Panc1 (cell line): ENCODE data around the gene HINT1. TPM values are rescaled to one million over a fixed set of nuclear protein-coding genes. Genes with fewer than 3 reads are reported as not detected.

Experiments used
- ATAC-seq: fragments of 200-7000 bp; cut with Tn5 transposase; 2 replicates; pipeline ENCODE4 v1.9.1; 2020; ENCODE audit warnings: mild to moderate bottlenecking, moderate library complexity
- BruUV-seq: library from RNA; stranded (reverse); fragments of 400-500 nt; replicated peaks from 2 replicates; lab custom pipeline; 2021; lab: Mats Ljungman, UMichigan
- CTCF ChIA-PET: fragments of 300-600 bp; sonication (Branson Sonifier 250); formaldehyde crosslinking; loops from one replicate; lab custom pipeline; 2022; ENCODE audit warnings: antibody characterized with exemption; lab: Charles Lee
- POLR2A ChIA-PET: fragments of 300-600 bp; sonication (Branson Sonifier 250); formaldehyde crosslinking; loops from one replicate; lab custom pipeline; 2022; ENCODE audit warnings: antibody characterized with exemption; lab: Charles Lee
- DNase-seq: peaks from one replicate; pipeline ENCODE4 v3.0.0-alpha.2; 2010; ENCODE audit warnings: low read depth, low spot score
- H3K27ac ChIP-seq: 2 replicates; pipeline ENCODE4 v1.5.1; 2011; ENCODE audit warnings: mild to moderate bottlenecking, low read length, inconsistent platforms
- H3K27me3 ChIP-seq: fragments of 200-500 bp; sonication (Bioruptor generic); 2 replicates; pipeline ENCODE4 v1.6.0; 2014; ENCODE audit warnings: low read length, inconsistent platforms; ENCODE audit not compliant: control insufficient read depth, insufficient read depth
- H3K36me3 ChIP-seq: fragments of 200-500 bp; sonication (Bioruptor generic); 2 replicates; pipeline ENCODE4 v1.5.1; 2014; ENCODE audit warnings: inconsistent platforms, mild to moderate bottlenecking, low read length, moderate library complexity; ENCODE audit not compliant: control insufficient read depth, insufficient read depth
- H3K4me1 ChIP-seq: 2 replicates; pipeline ENCODE4 v1.5.1; 2011; ENCODE audit warnings: inconsistent platforms, mild to moderate bottlenecking, low read length, moderate library complexity; ENCODE audit not compliant: control insufficient read depth, insufficient read depth
- H3K4me3 ChIP-seq, 2 experiments: 2 replicates each; pipeline ENCODE4 v1.5.1; 2011 to 2012; ENCODE audit warnings: low read depth in 2 of 2, low read length in 2 of 2, mild to moderate bottlenecking in 2 of 2, inconsistent platforms in 1 of 2, moderate library complexity in 1 of 2
- H3K9me3 ChIP-seq: fragments of 200-500 bp; sonication (Bioruptor generic); 2 replicates; pipeline ENCODE4 v1.5.1; 2014; ENCODE audit warnings: low read depth, mild to moderate bottlenecking, inconsistent platforms, low read length, moderate library complexity; ENCODE audit not compliant: control insufficient read depth, insufficient read depth
- POLR2AphosphoS5 ChIP-seq: IDR thresholded peaks from 2 replicates; pipeline ENCODE4 v1.6.1; 2012; ENCODE audit warnings: mild to moderate bottlenecking, low read depth, low read length, moderate library complexity
- SIN3A ChIP-seq: IDR thresholded peaks from 2 replicates; pipeline ENCODE4 v1.6.1; 2012; ENCODE audit warnings: low read depth, mild to moderate bottlenecking, low read length, moderate library complexity, borderline replicate concordance; ENCODE audit not compliant: insufficient read depth
- TCF7L2 ChIP-seq: IDR thresholded peaks from 2 replicates; pipeline ENCODE4 v1.6.1; 2011; ENCODE audit warnings: mild to moderate bottlenecking, low read depth, low read length, inconsistent platforms
- in situ Hi-C: cut with HindIII; loops from 2 replicates; pipeline ENCODE4 v1.10.0; 2016; ENCODE audit warnings: low sequenced_read_pairs, low pct_unique_long_range_greater_than_20kb
- intact Hi-C: fragments of 100-400 bp; cut with micrococcal nuclease; formaldehyde crosslinking; loops from one replicate; pipeline ENCODE4 v1.10.0; 2022; ENCODE audit not compliant: unreplicated experiment
- total RNA-seq: library from RNA; stranded (reverse); gene quantifications from one replicate; pipeline ENCODE4 v1.2.1, GENCODE V29; 2021; ENCODE audit not compliant: unreplicated experiment
- TF ChIP-seq, protein P1 (sequence below): fragments of 450-650 bp; IDR thresholded peaks from 2 replicates; pipeline ENCODE4 v1.5.1; 2017; ENCODE audit warnings: mild to moderate bottlenecking
- TF ChIP-seq, protein P2 (sequence below), 2 experiments: IDR thresholded peaks; 2 replicates each; pipeline ENCODE4 v1.6.1; 2011 to 2012; ENCODE audit warnings: low read depth in 2 of 2, control low read depth in 1 of 2, low read length in 1 of 2, mild to moderate bottlenecking in 1 of 2, moderate library complexity in 1 of 2; ENCODE audit not compliant: insufficient read depth in 1 of 2

Gene HINT1
- total RNA-seq, 1 experiment from 2014 or later = 233 TPM

DNA sequence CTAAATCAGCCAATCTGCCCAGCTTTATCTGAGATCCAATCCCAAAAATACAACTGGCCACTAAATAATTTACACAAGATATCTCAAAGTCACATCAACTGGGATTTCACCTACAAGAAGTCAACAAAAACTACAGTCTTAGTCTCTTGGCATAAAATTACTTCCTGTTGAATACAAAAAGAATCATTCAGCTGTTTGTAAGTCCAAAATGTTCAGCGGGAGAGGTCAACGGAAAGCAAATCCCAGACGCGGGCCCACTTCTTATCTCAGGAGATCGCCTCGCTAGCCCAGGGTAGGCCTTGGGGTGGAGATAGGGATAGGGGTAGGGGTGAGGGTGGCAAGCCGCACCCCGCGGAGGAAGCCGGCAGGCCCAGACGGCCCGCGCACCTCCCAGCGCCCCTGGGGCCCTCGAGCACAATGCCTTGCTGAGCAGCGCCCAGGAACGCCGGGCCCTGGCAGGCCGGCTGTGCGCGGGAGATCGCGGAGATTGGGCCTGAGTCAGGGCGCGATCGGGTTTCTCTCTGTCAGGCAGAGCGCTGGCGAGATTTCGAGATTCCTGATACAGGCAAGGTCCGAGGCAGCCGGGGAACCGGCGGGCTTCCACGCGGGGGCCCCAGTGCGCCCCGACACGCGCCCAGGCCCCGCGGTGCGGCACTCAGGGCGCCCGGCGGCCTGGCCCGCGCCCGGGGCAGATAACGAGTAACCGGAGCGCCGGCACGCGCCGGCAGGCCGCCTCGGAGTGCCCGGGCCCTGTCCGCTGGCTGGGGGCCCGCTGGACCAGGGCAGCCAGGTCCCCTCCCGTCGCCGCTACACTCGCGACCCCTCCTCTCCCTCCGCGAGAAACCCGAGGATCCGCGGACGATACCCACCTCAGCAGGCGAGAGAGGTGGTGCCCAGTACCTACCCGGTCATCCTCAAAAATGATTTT is 601 bp downstream of the HINT1 start:
- DNase-seq (no peak), ATAC-seq (peak; percentile 79)
- Histone ChIP-seq H3K4me3 (peak overlapping the region; percentile 83 to 92), H3K36me3 (peaks cover 27% of the 10 kb centered on the region), H3K27me3 (no peaks in the 10 kb centered on the region), H3K4me1 (peaks cover 14% of the 10 kb centered on the region), H3K9me3 (no peaks in the 10 kb centered on the region), H3K27ac (peak overlapping the region; percentile 97)
- BruUV-seq = no TSS peak
- TF ChIP-seq TCF7L2 (no peak), SIN3A (peak; percentile 28; the same call in 1 of the 2 replicates)
- ChIA-PET POLR2A (no interaction called here), CTCF (interaction anchor here (0.6 kb wide), 1 partner anchor 126 kb away, joined by 3 read pairs; no protein-coding TSS in a partner anchor)
- intact Hi-C loops = loop anchor here (5.0 to 10.0 kb wide), 2 partner anchors 100 to 218 kb away; partner anchors contain the start of gene CDC42SE2
- in situ Hi-C loops = no loop called here

DNA sequence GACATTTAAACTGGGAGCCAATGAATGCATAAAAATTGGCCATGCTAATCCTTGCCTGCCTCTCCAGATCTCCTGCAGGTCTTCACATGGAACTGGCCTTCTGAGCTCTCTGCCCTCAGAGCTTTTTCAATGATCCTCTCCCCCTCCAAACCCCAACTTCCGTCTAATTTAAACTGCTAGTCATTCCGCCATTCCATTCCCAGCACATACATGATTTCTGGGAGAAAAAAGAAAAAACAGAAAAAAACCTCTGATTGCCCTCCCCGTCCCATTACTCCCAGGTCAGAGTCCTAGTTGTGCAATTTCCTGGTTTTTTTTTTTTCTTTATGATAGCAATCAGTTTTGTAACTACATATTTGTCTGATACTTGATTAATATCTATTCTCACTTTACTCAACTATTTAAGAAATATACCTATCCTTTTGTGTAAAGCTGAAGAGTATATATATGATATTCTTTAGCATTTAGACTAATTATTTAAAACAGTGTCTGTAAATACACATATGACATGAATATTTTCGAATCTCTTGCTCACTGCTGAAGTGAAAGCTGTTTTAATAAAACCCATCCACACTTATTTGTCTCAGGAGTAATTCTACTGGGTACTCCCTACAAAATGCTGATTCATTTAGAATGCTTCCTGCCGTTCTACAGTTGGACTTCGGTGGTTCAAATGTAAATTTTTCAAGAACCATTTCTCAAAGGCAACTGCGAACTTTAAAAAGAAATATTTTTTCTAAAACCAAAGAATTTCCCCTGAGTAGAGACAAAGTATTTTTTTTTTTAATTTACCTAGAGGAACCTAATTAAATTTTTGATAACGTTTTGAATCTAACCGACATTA is 1.6 kb downstream of the HINT1 start:
- H3K4me3 ChIP-seq = peak overlapping the region; percentile 83 to 92
- ChIA-PET POLR2A (interaction anchor here (0.6 kb wide), 1 partner anchor 253 kb away, joined by 4 read pairs; no protein-coding TSS in a partner anchor), CTCF (no interaction called here)
- TF ChIP-seq SIN3A (no peak), TCF7L2 (no peak), POLR2AphosphoS5 (no peak)
- TF ChIP-seq, protein P1, sequence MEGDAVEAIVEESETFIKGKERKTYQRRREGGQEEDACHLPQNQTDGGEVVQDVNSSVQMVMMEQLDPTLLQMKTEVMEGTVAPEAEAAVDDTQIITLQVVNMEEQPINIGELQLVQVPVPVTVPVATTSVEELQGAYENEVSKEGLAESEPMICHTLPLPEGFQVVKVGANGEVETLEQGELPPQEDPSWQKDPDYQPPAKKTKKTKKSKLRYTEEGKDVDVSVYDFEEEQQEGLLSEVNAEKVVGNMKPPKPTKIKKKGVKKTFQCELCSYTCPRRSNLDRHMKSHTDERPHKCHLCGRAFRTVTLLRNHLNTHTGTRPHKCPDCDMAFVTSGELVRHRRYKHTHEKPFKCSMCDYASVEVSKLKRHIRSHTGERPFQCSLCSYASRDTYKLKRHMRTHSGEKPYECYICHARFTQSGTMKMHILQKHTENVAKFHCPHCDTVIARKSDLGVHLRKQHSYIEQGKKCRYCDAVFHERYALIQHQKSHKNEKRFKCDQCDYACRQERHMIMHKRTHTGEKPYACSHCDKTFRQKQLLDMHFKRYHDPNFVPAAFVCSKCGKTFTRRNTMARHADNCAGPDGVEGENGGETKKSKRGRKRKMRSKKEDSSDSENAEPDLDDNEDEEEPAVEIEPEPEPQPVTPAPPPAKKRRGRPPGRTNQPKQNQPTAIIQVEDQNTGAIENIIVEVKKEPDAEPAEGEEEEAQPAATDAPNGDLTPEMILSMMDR = no peak
- in situ Hi-C loops = no loop called here
- no peak for ATAC-seq
- H3K36me3 ChIP-seq = peaks cover 34% of the 10 kb centered on the region
- BruUV-seq = TSS peak; percentile 77
- no peaks in the 10 kb centered on the region for H3K27me3 ChIP-seq
- intact Hi-C loops = loop anchor here (5.0 to 10.0 kb wide), 2 partner anchors 101 to 219 kb away; partner anchors contain the start of gene CDC42SE2
- peak overlapping the region; percentile 97 for H3K27ac ChIP-seq
- H3K4me1 ChIP-seq = peaks cover 13% of the 10 kb centered on the region
- H3K9me3 ChIP-seq = no peaks in the 10 kb centered on the region
- no peak for DNase-seq

DNA sequence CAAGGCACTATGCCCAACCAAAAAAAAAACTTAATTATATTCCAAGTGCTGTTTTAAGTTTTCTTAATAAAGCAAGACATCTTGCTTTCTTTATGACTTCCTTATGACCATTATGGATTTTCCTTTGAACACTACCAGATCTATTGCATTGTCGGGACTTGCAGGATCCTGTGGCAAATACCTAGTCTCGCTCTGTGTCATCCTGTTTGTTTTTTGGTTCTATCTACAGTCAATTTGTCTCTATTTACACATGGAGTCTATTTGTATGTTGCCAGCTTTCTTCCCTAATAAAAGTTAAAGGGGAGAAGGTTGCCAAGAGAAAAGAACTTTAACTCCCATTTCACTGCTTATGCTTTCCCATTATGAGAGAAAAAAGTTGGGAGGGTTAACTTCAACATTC is 4.9 kb downstream of the HINT1 start:
- Histone ChIP-seq H3K4me3 (no peak overlapping the region), H3K9me3 (no peaks in the 10 kb centered on the region), H3K4me1 (peaks cover 6% of the 10 kb centered on the region), H3K27ac (no peak overlapping the region), H3K27me3 (no peaks in the 10 kb centered on the region), H3K36me3 (peaks cover 34% of the 10 kb centered on the region)
- in situ Hi-C loops = no loop called here
- BruUV-seq = no TSS peak
- no peak for ATAC-seq
- intact Hi-C loops = loop anchor here (5.0 to 10.0 kb wide), 2 partner anchors 105 to 222 kb away; partner anchors contain the start of gene CDC42SE2
- TF ChIP-seq, protein P1 = no peak
- no peak for TF ChIP-seq TCF7L2
- TF ChIP-seq, protein P2, sequence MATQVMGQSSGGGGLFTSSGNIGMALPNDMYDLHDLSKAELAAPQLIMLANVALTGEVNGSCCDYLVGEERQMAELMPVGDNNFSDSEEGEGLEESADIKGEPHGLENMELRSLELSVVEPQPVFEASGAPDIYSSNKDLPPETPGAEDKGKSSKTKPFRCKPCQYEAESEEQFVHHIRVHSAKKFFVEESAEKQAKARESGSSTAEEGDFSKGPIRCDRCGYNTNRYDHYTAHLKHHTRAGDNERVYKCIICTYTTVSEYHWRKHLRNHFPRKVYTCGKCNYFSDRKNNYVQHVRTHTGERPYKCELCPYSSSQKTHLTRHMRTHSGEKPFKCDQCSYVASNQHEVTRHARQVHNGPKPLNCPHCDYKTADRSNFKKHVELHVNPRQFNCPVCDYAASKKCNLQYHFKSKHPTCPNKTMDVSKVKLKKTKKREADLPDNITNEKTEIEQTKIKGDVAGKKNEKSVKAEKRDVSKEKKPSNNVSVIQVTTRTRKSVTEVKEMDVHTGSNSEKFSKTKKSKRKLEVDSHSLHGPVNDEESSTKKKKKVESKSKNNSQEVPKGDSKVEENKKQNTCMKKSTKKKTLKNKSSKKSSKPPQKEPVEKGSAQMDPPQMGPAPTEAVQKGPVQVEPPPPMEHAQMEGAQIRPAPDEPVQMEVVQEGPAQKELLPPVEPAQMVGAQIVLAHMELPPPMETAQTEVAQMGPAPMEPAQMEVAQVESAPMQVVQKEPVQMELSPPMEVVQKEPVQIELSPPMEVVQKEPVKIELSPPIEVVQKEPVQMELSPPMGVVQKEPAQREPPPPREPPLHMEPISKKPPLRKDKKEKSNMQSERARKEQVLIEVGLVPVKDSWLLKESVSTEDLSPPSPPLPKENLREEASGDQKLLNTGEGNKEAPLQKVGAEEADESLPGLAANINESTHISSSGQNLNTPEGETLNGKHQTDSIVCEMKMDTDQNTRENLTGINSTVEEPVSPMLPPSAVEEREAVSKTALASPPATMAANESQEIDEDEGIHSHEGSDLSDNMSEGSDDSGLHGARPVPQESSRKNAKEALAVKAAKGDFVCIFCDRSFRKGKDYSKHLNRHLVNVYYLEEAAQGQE (IDR thresholded peaks at IDR 0.05; ENCODE audit: insufficient read depth in 1 of 2, low read depth in 2 of 2, low read length in 1 of 2) = no peak
- no peak for TF ChIP-seq SIN3A
- no peak for TF ChIP-seq POLR2AphosphoS5
- ChIA-PET CTCF (interaction anchor here (0.8 kb wide), 1 partner anchor 151 kb away, joined by 3 read pairs; no protein-coding TSS in a partner anchor), POLR2A (no interaction called here)
- no peak for DNase-seq
